K562 (cell line): ENCODE results near the gene SGK1.
"Not testable (repeated sequence)": the region's sequence is repeated elsewhere in the genome, so short reads cannot be mapped to it uniquely, and the experiment has no call there.

ENCODE experiments used
- CEBPZ ChIP-seq: fragments of 150-350 bp; IDR thresholded peaks from 2 replicates; pipeline ENCODE4 v1.6.1; 2014; ENCODE audit warnings: low read depth, mild to moderate bottlenecking, low read length, borderline replicate concordance
- CTCF ChIP-seq, 3 experiments: IDR thresholded peaks in 2 of 3; conservative IDR thresholded peaks in 1 of 3; 2 replicates each; pipeline ENCODE4 v1.5.1; 2011 to 2012; ENCODE audit warnings: low read length in 3 of 3, mild to moderate bottlenecking in 3 of 3, control low read depth in 2 of 3, improper control_type of control experiment in 1 of 3, inconsistent platforms in 1 of 3, low read depth in 1 of 3, mixed read lengths in 1 of 3, moderate library complexity in 1 of 3; ENCODE audit not compliant: insufficient read depth in 2 of 3
- EGR1 ChIP-seq: fragments of 450-650 bp; conservative IDR thresholded peaks from 2 replicates; pipeline ENCODE4 v1.6.1; 2017; ENCODE audit warnings: mild to moderate bottlenecking
- EZH2 ChIP-seq: IDR thresholded peaks from 2 replicates; pipeline ENCODE4 v1.6.1; 2012; ENCODE audit warnings: low read depth, mild to moderate bottlenecking, inconsistent platforms, low read length, borderline replicate concordance
- GABPA ChIP-seq: fragments of 200-800 bp; sonication (Bioruptor generic); conservative IDR thresholded peaks from 2 replicates; pipeline ENCODE4 v1.6.1; 2016; ENCODE audit warnings: low read depth, missing genetic modification characterization, missing compliant biosample characterization
- MED1 ChIP-seq: sonication (generic); formaldehyde crosslinking; IDR thresholded peaks from 2 replicates; pipeline ENCODE4 v1.8.1; 2023; ENCODE audit warnings: missing genetic modification reagents, borderline replicate concordance
- RAD51 ChIP-seq: fragments of 450-650 bp; IDR thresholded peaks from 2 replicates; pipeline ENCODE4 v1.7.1; 2016; ENCODE audit warnings: low read depth, mild to moderate bottlenecking, borderline replicate concordance
- SP1 ChIP-seq: sonication (generic); formaldehyde crosslinking; IDR thresholded peaks from 2 replicates; pipeline ENCODE4 v1.8.1; 2022; ENCODE audit warnings: mild to moderate bottlenecking, missing genetic modification reagents
- TCF7L2 ChIP-seq: fragments of 150-350 bp; IDR thresholded peaks from 2 replicates; pipeline ENCODE4 v1.6.1; 2016; ENCODE audit warnings: low read depth, mild to moderate bottlenecking, low read length, moderate library complexity
- ZNF696 ChIP-seq: fragments of 250-450 bp; sonication (Bioruptor Pico); conservative IDR thresholded peaks from 2 replicates; pipeline ENCODE4 v1.4.0; 2020; ENCODE audit warnings: mild to moderate bottlenecking, moderate library complexity
- ZZZ3 ChIP-seq: fragments of 450-650 bp; IDR thresholded peaks from 2 replicates; pipeline ENCODE4 v1.6.1; 2016; ENCODE audit warnings: antibody characterized with exemption, mild to moderate bottlenecking, moderate library complexity
- TF ChIP-seq, protein P1 (sequence below): sonication (generic); formaldehyde crosslinking; IDR thresholded peaks from 2 replicates; pipeline ENCODE4 v1.8.1; 2023; ENCODE audit warnings: mild to moderate bottlenecking, missing genetic modification reagents
- TF ChIP-seq, protein P2 (sequence below): sonication (generic); formaldehyde crosslinking; IDR thresholded peaks from 2 replicates; pipeline ENCODE4 v1.5.0; 2020; ENCODE audit warnings: missing genetic modification reagents

DNA sequence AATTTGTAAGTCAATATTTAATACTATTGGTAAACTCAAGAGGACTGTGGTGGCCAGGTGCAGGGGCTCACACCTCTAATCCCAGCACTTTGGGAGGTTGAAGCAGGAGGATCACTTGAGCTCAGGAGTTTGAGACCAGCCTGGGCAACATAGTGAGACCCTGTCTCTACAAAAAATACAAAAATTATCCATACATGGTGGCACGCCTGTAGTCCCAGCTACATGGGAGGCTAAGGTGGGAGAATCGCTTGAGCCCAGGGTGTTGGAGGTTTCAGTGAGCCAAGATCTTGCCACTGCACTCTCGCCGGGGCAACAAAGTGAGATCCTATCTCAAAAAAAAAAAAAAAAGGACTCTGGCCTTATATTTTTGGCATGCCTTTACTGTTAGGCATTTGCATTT is 137.4 kb downstream of the SGK1 start:
- TF ChIP-seq CTCF (IDR thresholded peaks at IDR 0.05 in 2 of 3, conservative IDR thresholded peaks at IDR 0.05 in 1 of 3; ENCODE audit: insufficient read depth in 2 of 3, low read depth in 1 of 3, low read length in 3 of 3); SP1 (CRISPR knock-in tag); MED1 (CRISPR knock-in tag); RAD51; EZH2; GABPA (tag); ZZZ3; EGR1; TCF7L2; CEBPZ; ZNF696 (CRISPR knock-in tag): not testable (repeated sequence)
- TF ChIP-seq, protein P1, sequence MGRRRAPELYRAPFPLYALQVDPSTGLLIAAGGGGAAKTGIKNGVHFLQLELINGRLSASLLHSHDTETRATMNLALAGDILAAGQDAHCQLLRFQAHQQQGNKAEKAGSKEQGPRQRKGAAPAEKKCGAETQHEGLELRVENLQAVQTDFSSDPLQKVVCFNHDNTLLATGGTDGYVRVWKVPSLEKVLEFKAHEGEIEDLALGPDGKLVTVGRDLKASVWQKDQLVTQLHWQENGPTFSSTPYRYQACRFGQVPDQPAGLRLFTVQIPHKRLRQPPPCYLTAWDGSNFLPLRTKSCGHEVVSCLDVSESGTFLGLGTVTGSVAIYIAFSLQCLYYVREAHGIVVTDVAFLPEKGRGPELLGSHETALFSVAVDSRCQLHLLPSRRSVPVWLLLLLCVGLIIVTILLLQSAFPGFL, result not testable (repeated sequence)
- TF ChIP-seq, protein P2, sequence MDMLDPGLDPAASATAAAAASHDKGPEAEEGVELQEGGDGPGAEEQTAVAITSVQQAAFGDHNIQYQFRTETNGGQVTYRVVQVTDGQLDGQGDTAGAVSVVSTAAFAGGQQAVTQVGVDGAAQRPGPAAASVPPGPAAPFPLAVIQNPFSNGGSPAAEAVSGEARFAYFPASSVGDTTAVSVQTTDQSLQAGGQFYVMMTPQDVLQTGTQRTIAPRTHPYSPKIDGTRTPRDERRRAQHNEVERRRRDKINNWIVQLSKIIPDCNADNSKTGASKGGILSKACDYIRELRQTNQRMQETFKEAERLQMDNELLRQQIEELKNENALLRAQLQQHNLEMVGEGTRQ, result not testable (repeated sequence)
